ENCODE measurements around the gene SFRP4. TPM values are rescaled to one million over a fixed set of nuclear protein-coding genes. Genes with fewer than 3 reads are reported as not detected.

The SFRP4 gene
- total RNA-seq, 4 donors from 2014 or later: 3.5 to 23.0 (median 14.2) TPM

- no peak for DNase-seq (ENCODE audit: low spot score)
- ATAC-seq (ENCODE audit: low FRiP score): no peak
- TF ChIP-seq CTCF (IDR thresholded peaks at IDR 0.05): no peak
These were observed 26.5 kb upstream of the SFRP4 start for GRCh38 chr7:37942934-37943610.

- ATAC-seq (ENCODE audit: low FRiP score) (no peak), DNase-seq (ENCODE audit: low spot score) (no peak)
These were observed 16.5 kb upstream of the SFRP4 start for GRCh38 chr7:37933018-37933566.

GRCh38 chr7:37932543-37932942, 15.9 kb upstream of the SFRP4 start:
- ATAC-seq (ENCODE audit: low FRiP score): no peak
- no peak for DNase-seq (ENCODE audit: low spot score)
- TF ChIP-seq CTCF (IDR thresholded peaks at IDR 0.05): no peak

More at GRCh38 chr7:37933018-37933566, 16.5 kb upstream of the SFRP4 start:
- no peak for TF ChIP-seq CTCF (IDR thresholded peaks at IDR 0.05)

- ATAC-seq (ENCODE audit: low FRiP score) (no peak), DNase-seq (ENCODE audit: low spot score) (no peak)
- TF ChIP-seq CTCF (IDR thresholded peaks at IDR 0.05): no peak
These were observed 13.8 kb upstream of the SFRP4 start for GRCh38 chr7:37930226-37930948.

- no peak for ATAC-seq (ENCODE audit: low FRiP score)
- no peak for DNase-seq (ENCODE audit: low spot score)
- TF ChIP-seq CTCF (IDR thresholded peaks at IDR 0.05): no peak
These were observed 12.3 kb upstream of the SFRP4 start for GRCh38 chr7:37928878-37929277.

GRCh38 chr7:37927773-37928444, 11.3 kb upstream of the SFRP4 start:
- no peak for ATAC-seq (ENCODE audit: low FRiP score)
- no peak for DNase-seq (ENCODE audit: low spot score)
- no peak for TF ChIP-seq CTCF (IDR thresholded peaks at IDR 0.05)
